B cell (primary cell): ENCODE measurements around the gene POLR2J. TPM values are rescaled to one million over a fixed set of nuclear protein-coding genes. Genes with fewer than 3 reads are reported as not detected.

Experiments used
- ATAC-seq: fragments of 200-7000 bp; cut with Tn5 transposase; one replicate; pipeline ENCODE4 v1.10.0; 2021; ENCODE audit warnings: low read depth, mild to moderate bottlenecking, moderate number of reproducible peaks, moderate library complexity
- CTCF ChIA-PET: fragments of 350-600 bp; sonication (Branson Sonifier 250); formaldehyde crosslinking; loops from one replicate; lab custom pipeline; 2021; ENCODE audit warnings: antibody characterized with exemption, inconsistent platforms; lab: Charles Lee
- POLR2A ChIA-PET: fragments of 350-600 bp; sonication (Branson Sonifier 250); formaldehyde crosslinking; loops from one replicate; lab custom pipeline; 2021; ENCODE audit warnings: antibody characterized with exemption; lab: Charles Lee
- DNase-seq: peaks from one replicate; pipeline ENCODE4 v3.0.0; 2013
- H2AFZ ChIP-seq: 2 replicates; pipeline ENCODE4 v1.6.1; 2012; ENCODE audit warnings: mild to moderate bottlenecking, low read depth, low read length; ENCODE audit not compliant: insufficient read depth, poor library complexity, severe bottlenecking
- H3K27ac ChIP-seq, 2 donors: 1 replicate in 1 of 2; 2 replicates in 1 of 2; pipeline ENCODE4 v1.5.1; 2012 to 2013; ENCODE audit warnings: low read length in 2 of 2, mild to moderate bottlenecking in 2 of 2, moderate library complexity in 1 of 2
- H3K27me3 ChIP-seq, 4 experiments: fragments of 200-600 bp in 1 of 4; sonication (generic) in 1 of 4; replicated peaks in 1 of 4; 1 replicate in 2 of 4; 2 replicates in 2 of 4; pipeline versions ENCODE4 v1.6.1 to v1.7.0; 2013 to 2016; ENCODE audit warnings: low read length in 3 of 4, mild to moderate bottlenecking in 2 of 4, mixed read lengths in 1 of 4, moderate library complexity in 1 of 4; ENCODE audit not compliant: insufficient read depth in 4 of 4, control insufficient read depth in 3 of 4; ENCODE audit errors: control extremely low read depth in 1 of 4
- H3K36me3 ChIP-seq, 2 experiments: replicated peaks in 1 of 2; 1 replicate in 1 of 2; 2 replicates in 1 of 2; pipeline versions ENCODE4 v1.6.1 to v1.7.1; 2013; ENCODE audit warnings: low read length in 1 of 2; ENCODE audit not compliant: insufficient read depth in 2 of 2, control insufficient read depth in 1 of 2; ENCODE audit errors: control extremely low read depth in 1 of 2, extremely low read depth in 1 of 2
- H3K4me1 ChIP-seq, 2 donors: fragments of 200-600 bp in 1 of 2; sonication (generic) in 1 of 2; 1 replicate in 1 of 2; 2 replicates in 1 of 2; pipeline versions ENCODE4 v1.5.1 to v1.6.1; 2013 to 2017; ENCODE audit warnings: low read length in 2 of 2; ENCODE audit not compliant: control insufficient read depth in 2 of 2, insufficient read depth in 2 of 2
- H3K4me2 ChIP-seq: replicated peaks from 2 replicates; pipeline ENCODE3; 2012; ENCODE audit warnings: mild to moderate bottlenecking, low read depth, low read length; ENCODE audit not compliant: poor library complexity, severe bottlenecking
- H3K4me3 ChIP-seq, 5 experiments: fragments of 200-600 bp in 1 of 5; sonication (generic) in 1 of 5; 1 replicate in 3 of 5; 2 replicates in 2 of 5; pipeline versions ENCODE4 v1.5.1 to v1.7.0; 2011 to 2016; ENCODE audit warnings: low read length in 4 of 5, mild to moderate bottlenecking in 4 of 5, low read depth in 2 of 5, control low read depth in 1 of 5, moderate library complexity in 1 of 5; ENCODE audit not compliant: insufficient read depth in 1 of 5; ENCODE audit errors: control extremely low read depth in 1 of 5, extremely low read depth in 1 of 5
- H3K79me2 ChIP-seq: fragments of 200-600 bp; sonication (generic); one replicate; pipeline ENCODE4 v1.6.0; 2016; ENCODE audit warnings: low read length; ENCODE audit not compliant: control insufficient read depth, insufficient read depth
- H3K9ac ChIP-seq: fragments of 200-600 bp; sonication (generic); 2 replicates; pipeline ENCODE4 v1.6.1; 2017; ENCODE audit warnings: mild to moderate bottlenecking, low read length, moderate library complexity
- H3K9me3 ChIP-seq, 3 donors: one replicate each; pipeline versions ENCODE4 v1.6.1 to v1.7.1; 2013; ENCODE audit warnings: low read length in 2 of 3; ENCODE audit not compliant: control insufficient read depth in 2 of 3, insufficient read depth in 1 of 3; ENCODE audit errors: control extremely low read depth in 1 of 3
- H4K20me1 ChIP-seq: 2 replicates; pipeline ENCODE4 v1.6.0; 2012; ENCODE audit warnings: mild to moderate bottlenecking, low read length; ENCODE audit not compliant: insufficient read depth, control insufficient read depth, poor library complexity, severe bottlenecking
- H3K27ac Mint-ChIP-seq: one replicate; pipeline ENCODE4 v1.8.0; 2021; ENCODE audit warnings: mixed read lengths
- H3K27me3 Mint-ChIP-seq: one replicate; pipeline ENCODE4 v1.8.0; 2021; ENCODE audit warnings: mixed read lengths
- H3K4me1 Mint-ChIP-seq: one replicate; pipeline ENCODE4 v1.8.0; 2021; ENCODE audit warnings: mixed read lengths
- H3K4me3 Mint-ChIP-seq: one replicate; pipeline ENCODE4 v1.8.0; 2021; ENCODE audit warnings: mixed read lengths
- H3K9me3 Mint-ChIP-seq: one replicate; pipeline ENCODE4 v1.8.0; 2022; ENCODE audit warnings: mixed read lengths; ENCODE audit not compliant: insufficient read depth
- EZH2 ChIP-seq: IDR thresholded peaks from 2 replicates; pipeline ENCODE4 v1.6.1; 2012; ENCODE audit warnings: borderline replicate concordance, low read depth, mild to moderate bottlenecking, moderate library complexity, low read length; ENCODE audit not compliant: insufficient read depth, poor library complexity, severe bottlenecking
- WGBS: methylation state at CpG from one replicate; pipeline ENCODE4 v1.1.5; 2013; ENCODE audit warnings: missing lambda C conversion rate; ENCODE audit not compliant: insufficient coverage; 5-methylcytosine and 5-hydroxymethylcytosine counted together
- intact Hi-C: fragments of 100-400 bp; cut with micrococcal nuclease; formaldehyde crosslinking; loops from one replicate; pipeline ENCODE4 v1.10.0; 2022
- polyA plus RNA-seq: library from polyadenylated mRNA; depleted of rRNA; stranded (reverse); fragments of >200 nt; gene quantifications from 2 replicates; pipeline ENCODE4 v1.2.3, GENCODE V29; 2012
- total RNA-seq, 2 donors: library from RNA; stranded (reverse); fragments of 120-200 nt in 1 of 2; gene quantifications; 1 replicate in 1 of 2; 2 replicates in 1 of 2; pipeline versions ENCODE4 v1.2.3 to v1.2.4, GENCODE V29; 2013 to 2022
- TF ChIP-seq, protein P1 (sequence below): fragments of 200-600 bp; IDR thresholded peaks from one replicate; pipeline ENCODE4 v1.8.0; 2022; ENCODE audit warnings: antibody characterized with exemption, mild to moderate bottlenecking

The POLR2J gene
- total and polyA plus RNA-seq, 2 donors (not counting 1 experiment from before 2014, with no cell fraction given), result 34.0 to 83.0 TPM

DNA sequence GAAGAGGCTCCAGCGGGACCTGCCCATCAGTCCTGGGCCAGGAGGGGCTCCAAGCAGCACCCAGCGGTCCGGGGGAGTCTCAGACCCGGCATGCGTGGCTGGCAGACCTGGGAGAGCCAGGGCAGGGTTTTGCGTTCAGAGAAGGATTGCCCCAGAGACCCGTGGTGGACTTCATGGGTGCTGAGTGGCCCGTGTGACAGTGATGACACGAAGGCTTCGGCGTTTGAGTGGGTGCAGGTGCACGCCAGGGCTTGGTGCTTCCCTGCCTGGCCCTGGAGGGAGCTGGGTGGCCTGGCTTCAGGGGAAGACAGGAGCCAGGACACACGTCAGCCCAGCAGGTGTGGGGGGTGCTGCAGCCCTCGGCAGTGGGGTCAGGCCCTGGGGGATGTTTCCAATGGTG is 31.4 kb downstream of the POLR2J start:
- POLR2A ChIA-PET, result interaction anchor here (0.9 to 1.5 kb wide), 5 partner anchors 16 to 44 kb away, joined by 3 to 9 read pairs (median 3); no protein-coding TSS in a partner anchor
- peak overlapping the region; percentile 53 for H3K27ac Mint-ChIP-seq
- no peaks in the 10 kb centered on the region for H3K27me3 ChIP-seq

More for the DNA sequence above, 31.4 kb downstream of the POLR2J start:
- Histone ChIP-seq H2AFZ (no peak overlapping the region), H3K4me2 (no peak overlapping the region), H3K9me3 (peaks cover 0 to 10% (median 0%) of the 10 kb centered on the region in 3 donors), H3K4me3 (no peak overlapping the region), H4K20me1 (peaks cover 51% of the 10 kb centered on the region), H3K9ac (no peak overlapping the region), H3K4me1 (peaks cover 37 to 54% of the 10 kb centered on the region in 2 donors), H3K27ac (no peak overlapping the region), H3K36me3 (peaks cover 0 to 40% of the 10 kb centered on the region in 2 experiments), H3K79me2 (peaks cover 69% of the 10 kb centered on the region)
- 95% methylated on average over 14 of the region's 14 CpGs for WGBS
- TF ChIP-seq EZH2, result no peak
- TF ChIP-seq, protein P1, sequence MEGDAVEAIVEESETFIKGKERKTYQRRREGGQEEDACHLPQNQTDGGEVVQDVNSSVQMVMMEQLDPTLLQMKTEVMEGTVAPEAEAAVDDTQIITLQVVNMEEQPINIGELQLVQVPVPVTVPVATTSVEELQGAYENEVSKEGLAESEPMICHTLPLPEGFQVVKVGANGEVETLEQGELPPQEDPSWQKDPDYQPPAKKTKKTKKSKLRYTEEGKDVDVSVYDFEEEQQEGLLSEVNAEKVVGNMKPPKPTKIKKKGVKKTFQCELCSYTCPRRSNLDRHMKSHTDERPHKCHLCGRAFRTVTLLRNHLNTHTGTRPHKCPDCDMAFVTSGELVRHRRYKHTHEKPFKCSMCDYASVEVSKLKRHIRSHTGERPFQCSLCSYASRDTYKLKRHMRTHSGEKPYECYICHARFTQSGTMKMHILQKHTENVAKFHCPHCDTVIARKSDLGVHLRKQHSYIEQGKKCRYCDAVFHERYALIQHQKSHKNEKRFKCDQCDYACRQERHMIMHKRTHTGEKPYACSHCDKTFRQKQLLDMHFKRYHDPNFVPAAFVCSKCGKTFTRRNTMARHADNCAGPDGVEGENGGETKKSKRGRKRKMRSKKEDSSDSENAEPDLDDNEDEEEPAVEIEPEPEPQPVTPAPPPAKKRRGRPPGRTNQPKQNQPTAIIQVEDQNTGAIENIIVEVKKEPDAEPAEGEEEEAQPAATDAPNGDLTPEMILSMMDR, result no peak
- Mint-ChIP-seq H3K27me3 (no peaks in the 10 kb centered on the region), H3K4me3 (no peak overlapping the region), H3K4me1 (peaks cover 45% of the 10 kb centered on the region), H3K9me3 (no peaks in the 10 kb centered on the region)
- no peak for ATAC-seq
- intact Hi-C loops, result no loop called here
- DNase-seq, result no peak
- CTCF ChIA-PET, result interaction anchor here (6.9 to 46.3 kb wide), 2 partner anchors 36 to 52 kb away, joined by 76 to 1182 read pairs; partner anchors contain the start of gene PRKRIP1
